K562 (cell line): ENCODE data around the gene AIFM3. TPM values are rescaled to one million over a fixed set of nuclear protein-coding genes. Genes with fewer than 3 reads are reported as not detected.

ENCODE experiments used
- ARID2 ChIP-seq: fragments of 450-650 bp; IDR thresholded peaks from 2 replicates; pipeline ENCODE4 v1.6.1; 2017; ENCODE audit warnings: antibody characterized with exemption, mild to moderate bottlenecking
- BHLHE40 ChIP-seq: IDR thresholded peaks from 2 replicates; pipeline ENCODE4 v1.6.1; 2011; ENCODE audit warnings: low read length, improper control_type of control experiment
- CHD4 ChIP-seq: fragments of 200-600 bp; sonication (generic); IDR thresholded peaks from 3 replicates; pipeline ENCODE4 v1.6.1; 2012; ENCODE audit warnings: low read depth, mild to moderate bottlenecking, mixed read lengths, low read length, inconsistent platforms; ENCODE audit not compliant: insufficient read depth, insufficient replicate concordance, poor library complexity, severe bottlenecking
- ID3 ChIP-seq, 2 experiments: fragments of 250-450 bp in 1 of 2; fragments of 450-650 bp in 1 of 2; sonication (Bioruptor Pico) in 1 of 2; IDR thresholded peaks; 2 replicates each; pipeline versions ENCODE4 v1.6.1 to v1.8.0; 2016 to 2021; ENCODE audit warnings: mild to moderate bottlenecking in 2 of 2, moderate library complexity in 2 of 2, missing compliant biosample characterization in 1 of 2, missing genetic modification characterization in 1 of 2
- JUN ChIP-seq, 2 experiments: sonication (generic) in 1 of 2; formaldehyde crosslinking in 1 of 2; IDR thresholded peaks; 2 replicates each; pipeline versions ENCODE4 v1.6.1 to v1.8.0; 2012 to 2022; ENCODE audit warnings: borderline replicate concordance in 2 of 2, mild to moderate bottlenecking in 2 of 2, improper control_type of control experiment in 1 of 2, low read depth in 1 of 2, low read length in 1 of 2, missing genetic modification reagents in 1 of 2
- KLF13 ChIP-seq: fragments of 450-650 bp; IDR thresholded peaks from 2 replicates; pipeline ENCODE4 v1.6.1; 2016; ENCODE audit warnings: missing genetic modification characterization, low read depth, mild to moderate bottlenecking, missing compliant biosample characterization, moderate library complexity, borderline replicate concordance
- NONO ChIP-seq, 2 experiments: fragments of 200-400 bp in 1 of 2; fragments of 450-650 bp in 1 of 2; formaldehyde crosslinking in 1 of 2; IDR thresholded peaks; 2 replicates each; pipeline ENCODE4 v1.6.1; 2017; ENCODE audit warnings: low read depth in 2 of 2, mild to moderate bottlenecking in 2 of 2, moderate library complexity in 2 of 2, low read length in 1 of 2
- PRPF4 ChIP-seq: fragments of 200-400 bp; formaldehyde crosslinking; IDR thresholded peaks from one replicate; pipeline ENCODE4 v1.6.1; 2017; ENCODE audit warnings: low read length, low read depth, mild to moderate bottlenecking; ENCODE audit not compliant: insufficient read depth, poor library complexity, severe bottlenecking
- RBM15 ChIP-seq: fragments of 200-400 bp; formaldehyde crosslinking; IDR thresholded peaks from 2 replicates; pipeline ENCODE4 v1.6.1; 2018; ENCODE audit warnings: mild to moderate bottlenecking, low read length, moderate library complexity; ENCODE audit not compliant: insufficient read depth
- SNRNP70 ChIP-seq: fragments of 200-400 bp; formaldehyde crosslinking; optimal IDR thresholded peaks from 2 replicates; pipeline ENCODE3; 2017; ENCODE audit warnings: low read depth, low read length
- XRCC5 ChIP-seq: fragments of 200-400 bp; formaldehyde crosslinking; IDR thresholded peaks from 2 replicates; pipeline ENCODE4 v1.6.1; 2017; ENCODE audit warnings: low read depth, mild to moderate bottlenecking, low read length
- YY1 ChIP-seq, 3 experiments: IDR thresholded peaks; 2 replicates each; pipeline ENCODE4 v1.6.1; 2011; ENCODE audit warnings: low read length in 2 of 3, mild to moderate bottlenecking in 2 of 3, moderate library complexity in 2 of 3, borderline replicate concordance in 1 of 3, control low read depth in 1 of 3, low read depth in 1 of 3; ENCODE audit not compliant: insufficient read depth in 3 of 3, insufficient replicate concordance in 2 of 3, control insufficient read depth in 1 of 3, insufficient read length in 1 of 3; ENCODE audit errors: extremely low read depth in 1 of 3
- ZBTB12 ChIP-seq: fragments of 250-450 bp; sonication (Bioruptor Pico); IDR thresholded peaks from 2 replicates; pipeline ENCODE4 v1.4.0; 2020
- ZNF124 ChIP-seq: sonication (generic); formaldehyde crosslinking; IDR thresholded peaks from 2 replicates; pipeline ENCODE4 v1.8.1; 2022; ENCODE audit warnings: missing genetic modification reagents
- polyA plus RNA-seq, 8 experiments: library from polyadenylated mRNA; depleted of rRNA in 4 of 8; stranded (reverse) in 5 of 8; unstranded in 3 of 8; fragments of >200 nt; fragmentation: Nextera tagmentation in 2 of 8; fragmentation: Illumina TruSeq in 1 of 8; extraction: Ambion mirVana in 2 of 8; extraction: Trizol in 1 of 8; gene quantifications; 2 replicates each; pipeline versions ENCODE4 v1.2.1 to v1.2.3, GENCODE V29; 2011 to 2014; ENCODE audit warnings: inconsistent platforms in 1 of 8, missing spikeins in 1 of 8
- total RNA-seq, 7 experiments: library from RNA; depleted of rRNA in 6 of 7; stranded (reverse); fragments of >200 nt in 6 of 7; fragmentation: Illumina TruSeq in 2 of 7; extraction: Trizol in 2 of 7; gene quantifications; 2 replicates each; pipeline versions ENCODE4 v1.2.1 to v1.2.3, GENCODE V29; 2011 to 2021; ENCODE audit warnings: low replicate concordance in 1 of 7
- TF ChIP-seq, protein P1 (sequence below), 2 experiments: fragments of 200-800 bp in 1 of 2; sonication (Bioruptor generic) in 1 of 2; sonication (generic) in 1 of 2; formaldehyde crosslinking in 1 of 2; IDR thresholded peaks in 1 of 2; conservative IDR thresholded peaks in 1 of 2; 2 replicates each; pipeline versions ENCODE4 v1.5.0 to v1.6.1; 2016 to 2020; ENCODE audit warnings: missing compliant biosample characterization in 1 of 2, missing genetic modification characterization in 1 of 2, missing genetic modification reagents in 1 of 2
- TF ChIP-seq, protein P2 (sequence below): sonication (generic); formaldehyde crosslinking; IDR thresholded peaks from 2 replicates; pipeline ENCODE4 v1.8.0; 2022; ENCODE audit warnings: missing genetic modification reagents, mild to moderate bottlenecking, borderline replicate concordance

The AIFM3 gene
- total and polyA plus RNA-seq, 9 of the 15 experiments (the other 6 are each of a cell fraction or from before 2014, with no cell fraction given) = 0.03 to 0.20 (median 0.07) TPM; not detected in 1

- TF ChIP-seq ZBTB12 (no peak), JUN (IDR thresholded peaks at IDR 0.05; ENCODE audit: borderline replicate concordance, low read depth, low read length) (no peak), JUN (CRISPR knock-in tag; IDR thresholded peaks at IDR 0.05; ENCODE audit: borderline replicate concordance) (no peak), KLF13 (no peak), XRCC5 (no peak), ZNF124 (CRISPR knock-in tag) (no peak), SNRNP70 (no peak), BHLHE40 (no peak), RBM15 (no peak), ARID2 (no peak), YY1 (IDR thresholded peaks at IDR 0.05; ENCODE audit: borderline replicate concordance in 1 of 3, control insufficient read depth in 1 of 3, extremely low read depth in 1 of 3, insufficient read depth in 3 of 3, insufficient read length in 1 of 3, insufficient replicate concordance in 2 of 3, low read depth in 1 of 3, low read length in 2 of 3) (peak in 1 of 3 experiments; percentile 54), CHD4 (no peak), PRPF4 (no peak), ID3 (CRISPR knock-in tag; IDR thresholded peaks at IDR 0.05) (no peak), ID3 (tag; IDR thresholded peaks at IDR 0.05) (no peak), NONO (IDR thresholded peaks at IDR 0.05; ENCODE audit: low read depth in 2 of 2, low read length in 1 of 2) (no peak)
- TF ChIP-seq, protein P1, sequence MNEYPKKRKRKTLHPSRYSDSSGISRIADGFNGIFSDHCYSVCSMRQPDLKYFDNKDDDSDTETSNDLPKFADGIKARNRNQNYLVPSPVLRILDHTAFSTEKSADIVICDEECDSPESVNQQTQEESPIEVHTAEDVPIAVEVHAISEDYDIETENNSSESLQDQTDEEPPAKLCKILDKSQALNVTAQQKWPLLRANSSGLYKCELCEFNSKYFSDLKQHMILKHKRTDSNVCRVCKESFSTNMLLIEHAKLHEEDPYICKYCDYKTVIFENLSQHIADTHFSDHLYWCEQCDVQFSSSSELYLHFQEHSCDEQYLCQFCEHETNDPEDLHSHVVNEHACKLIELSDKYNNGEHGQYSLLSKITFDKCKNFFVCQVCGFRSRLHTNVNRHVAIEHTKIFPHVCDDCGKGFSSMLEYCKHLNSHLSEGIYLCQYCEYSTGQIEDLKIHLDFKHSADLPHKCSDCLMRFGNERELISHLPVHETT (CRISPR knock-in tag; conservative IDR thresholded peaks at IDR 0.05 in 1 of 2, IDR thresholded peaks at IDR 0.05 in 1 of 2) = no peak
- TF ChIP-seq, protein P2, sequence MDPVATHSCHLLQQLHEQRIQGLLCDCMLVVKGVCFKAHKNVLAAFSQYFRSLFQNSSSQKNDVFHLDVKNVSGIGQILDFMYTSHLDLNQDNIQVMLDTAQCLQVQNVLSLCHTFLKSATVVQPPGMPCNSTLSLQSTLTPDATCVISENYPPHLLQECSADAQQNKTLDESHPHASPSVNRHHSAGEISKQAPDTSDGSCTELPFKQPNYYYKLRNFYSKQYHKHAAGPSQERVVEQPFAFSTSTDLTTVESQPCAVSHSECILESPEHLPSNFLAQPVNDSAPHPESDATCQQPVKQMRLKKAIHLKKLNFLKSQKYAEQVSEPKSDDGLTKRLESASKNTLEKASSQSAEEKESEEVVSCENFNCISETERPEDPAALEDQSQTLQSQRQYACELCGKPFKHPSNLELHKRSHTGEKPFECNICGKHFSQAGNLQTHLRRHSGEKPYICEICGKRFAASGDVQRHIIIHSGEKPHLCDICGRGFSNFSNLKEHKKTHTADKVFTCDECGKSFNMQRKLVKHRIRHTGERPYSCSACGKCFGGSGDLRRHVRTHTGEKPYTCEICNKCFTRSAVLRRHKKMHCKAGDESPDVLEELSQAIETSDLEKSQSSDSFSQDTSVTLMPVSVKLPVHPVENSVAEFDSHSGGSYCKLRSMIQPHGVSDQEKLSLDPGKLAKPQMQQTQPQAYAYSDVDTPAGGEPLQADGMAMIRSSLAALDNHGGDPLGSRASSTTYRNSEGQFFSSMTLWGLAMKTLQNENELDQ = no peak
Observed at GRCh38 chr22:20998411-20999336, 31.6 kb downstream of the AIFM3 start (continued).
